HepG2 (cell line): ENCODE data around the gene PLCG2.

ENCODE experiments used
- CBFB ChIP-seq: sonication (generic); formaldehyde crosslinking; IDR thresholded peaks from 2 replicates; pipeline ENCODE4 v1.4.0; 2020; ENCODE audit warnings: missing genetic modification reagents
- POLR2A ChIP-seq, 2 experiments: IDR thresholded peaks; 2 replicates each; pipeline ENCODE4 v1.6.1; 2011; ENCODE audit warnings: low read depth in 2 of 2, low read length in 2 of 2, mild to moderate bottlenecking in 1 of 2, moderate library complexity in 1 of 2; ENCODE audit not compliant: insufficient read depth in 1 of 2
- SATB2 ChIP-seq: sonication (generic); formaldehyde crosslinking; IDR thresholded peaks from 2 replicates; pipeline ENCODE4 v1.5.0; 2020; ENCODE audit warnings: missing genetic modification reagents
- TGIF2 ChIP-seq: IDR thresholded peaks from 2 replicates; pipeline ENCODE4 v1.6.1; 2016; ENCODE audit warnings: control low read depth, missing compliant biosample characterization
- USF2 ChIP-seq, 2 experiments: sonication (generic) in 1 of 2; formaldehyde crosslinking in 1 of 2; IDR thresholded peaks; 2 replicates each; pipeline versions ENCODE4 v1.5.1 to v1.6.1; 2011 to 2020; ENCODE audit warnings: borderline replicate concordance in 1 of 2, low read depth in 1 of 2, low read length in 1 of 2, mild to moderate bottlenecking in 1 of 2, missing genetic modification reagents in 1 of 2, moderate library complexity in 1 of 2
- ZNF24 ChIP-seq: fragments of 450-650 bp; IDR thresholded peaks from 2 replicates; pipeline ENCODE4 v1.6.1; 2017; ENCODE audit warnings: antibody characterized with exemption, mild to moderate bottlenecking
- ZSCAN21 ChIP-seq: sonication (generic); formaldehyde crosslinking; IDR thresholded peaks from 2 replicates; pipeline ENCODE4 v1.8.0; 2022; ENCODE audit warnings: mild to moderate bottlenecking, missing genetic modification reagents, moderate library complexity, borderline replicate concordance

- TF ChIP-seq TGIF2 (CRISPR knock-in tag) (no peak), POLR2A (IDR thresholded peaks at IDR 0.05; ENCODE audit: insufficient read depth in 1 of 2, low read depth in 2 of 2, low read length in 2 of 2) (no peak), ZSCAN21 (no peak), SATB2 (CRISPR knock-in tag) (no peak), USF2 (IDR thresholded peaks at IDR 0.05; ENCODE audit: low read depth, low read length) (no peak), USF2 (CRISPR knock-in tag; IDR thresholded peaks at IDR 0.05; ENCODE audit: borderline replicate concordance) (no peak), CBFB (no peak), ZNF24 (no peak)
These were observed 131.3 kb downstream of the PLCG2 start for GRCh38 chr16:81910366-81910885.
